UCSD-AML1 (cell line): ENCODE measurements around the gene PLD5.

Experiments used
- DNase-seq: peaks from one replicate; lab custom pipeline; 2025; ENCODE audit not compliant: unreplicated experiment; lab: John Stamatoyannopoulos, UW

The PLD5 gene

GRCh38 chr1:242524571-242525359 is at the start of gene PLD5:
Gene PLD5, minus strand, starts transcription at chr1:242524697.
- DNase-seq, result no peak

DNA sequence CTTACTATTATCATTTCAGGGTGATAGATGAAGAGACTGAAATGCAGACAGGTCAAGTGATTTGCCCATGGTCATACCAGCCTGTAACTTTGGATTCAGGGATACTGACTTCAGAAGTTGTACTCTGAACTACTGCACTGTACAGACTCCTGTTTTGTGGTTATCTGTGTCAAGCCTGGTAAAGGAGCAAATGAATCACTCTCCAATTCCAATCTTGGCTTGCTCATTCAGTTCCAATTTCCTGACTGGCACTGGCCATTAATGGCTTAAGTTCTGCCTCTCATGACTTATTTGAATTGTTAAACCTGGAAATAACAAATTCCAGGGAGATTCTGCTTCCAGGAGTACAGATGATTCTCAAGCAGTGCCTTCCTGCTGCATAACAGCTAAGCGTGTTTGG is 45.4 kb upstream of the PLD5 start:
- DNase-seq, result no peak

DNA sequence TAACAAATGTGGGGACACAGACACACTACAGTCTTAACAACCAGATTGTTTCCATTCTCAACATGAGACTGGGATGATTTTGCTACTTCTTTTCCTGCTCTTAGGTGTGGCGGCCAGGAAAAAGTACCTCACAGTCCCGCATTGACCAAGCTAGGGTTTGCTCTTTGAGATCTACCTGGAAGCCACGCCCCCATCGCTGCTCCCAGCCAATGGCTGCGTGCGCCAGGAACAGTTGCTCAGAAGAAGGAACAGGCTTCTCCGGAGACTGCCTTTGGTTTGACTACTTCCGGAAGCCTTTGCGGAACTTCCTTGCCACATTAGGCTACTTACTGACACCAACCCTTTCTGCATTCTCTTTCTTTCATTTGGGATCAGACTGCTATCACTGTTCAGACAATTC is 44.2 kb upstream of the PLD5 start:
- no peak for DNase-seq

DNA sequence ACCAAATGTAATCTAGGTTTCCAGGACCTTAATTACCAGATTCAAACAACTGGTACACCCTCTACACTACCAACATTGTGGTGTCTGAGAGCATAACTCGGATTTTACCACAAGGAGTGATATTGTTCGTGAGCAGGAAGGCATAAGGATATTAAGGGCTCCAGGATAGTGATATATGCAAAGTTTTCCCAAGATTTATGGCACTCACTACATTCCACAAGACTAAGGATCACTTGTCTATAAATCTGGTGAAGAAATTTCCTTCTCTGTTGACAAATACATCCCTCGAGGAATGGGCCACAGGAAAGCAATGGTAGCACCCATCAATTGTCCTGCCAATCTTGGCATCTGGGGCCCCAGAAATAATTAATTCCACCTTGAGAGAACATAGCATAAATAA is 43.1 kb upstream of the PLD5 start:
- DNase-seq, result no peak

DNA sequence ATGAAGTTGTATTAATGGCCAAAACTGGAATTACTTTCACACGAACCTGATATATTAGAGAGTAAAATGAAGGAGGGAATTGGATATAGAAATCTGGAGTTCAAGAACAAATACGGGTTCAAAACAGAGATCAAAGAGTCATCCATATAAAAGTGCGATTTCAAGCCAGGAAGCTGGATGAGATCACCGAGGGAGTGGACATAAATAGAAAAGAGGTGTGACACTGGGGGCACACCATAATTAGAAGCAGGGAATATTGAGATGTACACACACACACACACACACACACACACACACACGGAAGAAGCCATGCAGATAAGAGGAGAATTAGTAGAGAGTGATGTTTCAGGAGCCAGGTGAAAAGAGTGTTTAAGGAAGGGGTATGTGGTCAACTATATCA is 32.3 kb upstream of the PLD5 start:
- no peak for DNase-seq

GRCh38 chr1:242556276-242556675 is 31.8 kb upstream of the PLD5 start:
- no peak for DNase-seq

DNA sequence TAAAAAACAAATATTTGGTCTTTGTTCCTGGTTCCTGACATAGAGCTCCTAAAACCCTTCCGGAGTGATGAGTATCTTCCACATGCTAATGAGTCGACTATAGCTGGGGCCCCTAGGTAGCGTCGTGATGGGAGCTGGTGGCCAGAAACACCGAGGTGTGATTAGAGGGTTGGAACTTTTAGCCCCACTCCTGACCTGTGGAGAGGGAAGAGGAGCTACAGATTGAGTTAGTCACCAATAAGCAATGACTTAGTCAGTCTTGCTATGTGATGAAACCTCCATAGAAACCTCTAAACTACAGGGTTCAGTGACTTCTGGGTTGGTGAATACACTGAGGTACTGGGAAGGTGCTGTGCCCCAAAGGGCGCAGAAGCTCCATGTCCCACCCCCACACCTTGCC is 30.1 kb upstream of the PLD5 start:
- DNase-seq, result no peak

GRCh38 chr1:242546849-242547729 is 22.6 kb upstream of the PLD5 start:
- no peak for DNase-seq

GRCh38 chr1:242546441-242546840 is 21.9 kb upstream of the PLD5 start:
- DNase-seq, result no peak

- no peak for DNase-seq
These were observed 19.6 kb upstream of the PLD5 start for GRCh38 chr1:242544071-242544470.

DNA sequence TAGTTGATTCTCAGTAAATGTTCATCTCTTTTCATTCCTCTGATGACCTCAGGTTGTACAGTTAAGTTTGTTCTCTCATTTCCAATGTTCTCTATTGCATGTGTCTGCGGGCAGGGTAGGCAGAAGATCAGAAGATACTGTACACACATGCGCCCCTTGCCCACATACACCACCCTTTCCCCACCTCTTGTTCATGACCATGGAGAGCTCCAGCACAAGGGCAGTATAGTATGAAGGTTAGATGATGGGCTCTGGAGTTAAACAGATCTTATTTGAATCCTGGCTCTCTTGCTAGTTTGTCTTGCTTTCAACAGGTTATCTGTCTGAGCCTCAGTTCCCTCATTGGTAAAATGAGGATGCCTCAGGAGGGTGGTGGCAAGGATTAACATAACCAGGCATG is 17.8 kb upstream of the PLD5 start:
- DNase-seq, result no peak

DNA sequence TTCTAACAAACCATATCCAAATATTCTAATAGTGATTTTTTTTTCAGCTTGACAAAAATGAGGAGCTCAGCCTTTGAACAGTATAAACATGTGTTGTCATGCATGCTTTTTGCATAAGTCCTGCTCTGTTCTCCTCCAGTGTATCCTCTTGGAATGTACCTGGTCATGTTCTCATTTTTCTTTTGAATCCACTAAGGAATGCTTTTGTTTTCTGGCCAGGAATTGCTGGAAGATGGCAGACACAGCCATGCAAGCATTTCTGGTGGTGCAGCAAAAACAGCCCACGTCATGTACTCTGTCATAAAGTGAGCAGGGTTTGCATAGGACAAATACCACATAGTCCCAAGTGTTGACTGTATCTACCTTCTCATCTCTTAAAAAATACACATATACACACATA is 11.5 kb upstream of the PLD5 start:
- no peak for DNase-seq

DNA sequence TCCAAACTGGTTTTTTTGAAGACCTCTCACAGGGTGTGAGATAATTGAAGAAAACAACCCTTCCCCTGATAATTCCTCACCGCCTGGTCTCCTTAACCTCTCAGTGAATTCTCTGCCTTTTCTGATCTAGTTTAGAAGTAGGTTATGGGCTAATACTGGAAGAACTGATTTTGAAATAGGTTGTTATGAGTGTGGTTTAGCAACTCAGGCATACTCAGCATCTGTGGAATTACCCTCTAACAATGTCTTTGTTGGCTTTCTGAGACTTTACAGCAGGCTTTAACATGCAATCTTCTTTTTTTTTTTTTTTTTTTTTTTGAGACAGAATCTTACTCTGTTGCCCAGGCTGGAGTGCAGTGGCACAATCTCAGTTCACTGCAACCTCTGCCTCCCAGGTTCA is 10.3 kb upstream of the PLD5 start:
- DNase-seq, result no peak

DNA sequence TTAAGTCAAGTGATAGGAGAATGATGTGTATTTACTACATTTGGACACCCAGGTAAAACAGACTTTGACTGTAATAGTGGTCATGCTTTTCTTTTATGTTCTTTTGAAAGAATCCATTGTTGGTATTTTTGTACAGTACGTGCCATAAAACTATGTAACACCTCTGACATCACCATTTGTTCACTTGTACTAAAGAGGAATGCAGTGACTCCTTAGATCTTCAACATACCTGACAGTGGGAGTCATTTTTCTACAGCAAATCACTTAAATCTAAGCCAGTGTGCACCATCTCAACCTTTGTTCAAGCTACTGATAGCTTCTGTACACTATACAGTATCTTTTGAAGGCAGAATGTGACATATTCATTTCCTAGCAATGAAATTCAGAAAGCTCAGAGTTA is 6.3 kb upstream of the PLD5 start:
- DNase-seq, result no peak

GRCh38 chr1:242525769-242526168 is 1.3 kb upstream of the PLD5 start:
- DNase-seq, result no peak

DNA sequence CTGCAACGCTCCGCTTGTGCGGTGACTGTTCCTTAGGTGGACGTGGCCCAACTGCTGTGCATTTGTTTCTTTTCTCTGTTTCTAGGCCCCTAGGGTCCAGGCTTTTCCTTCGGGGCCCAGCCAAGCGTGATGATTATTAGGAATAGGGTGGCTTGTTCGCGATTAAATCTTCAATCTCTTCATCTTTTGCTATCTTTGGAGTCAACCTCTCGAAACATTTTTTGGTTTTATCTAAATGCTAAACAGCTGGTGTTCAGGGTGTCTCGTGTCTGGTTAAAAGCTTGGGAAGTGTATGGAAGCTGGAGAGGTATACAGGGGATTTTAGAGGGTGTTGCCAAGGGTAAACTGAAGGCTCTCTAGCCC is 844 bp upstream of the PLD5 start:
- DNase-seq, result no peak

GRCh38 chr1:242523719-242524570 is 552 bp downstream of the PLD5 start:
- no peak for DNase-seq

DNA sequence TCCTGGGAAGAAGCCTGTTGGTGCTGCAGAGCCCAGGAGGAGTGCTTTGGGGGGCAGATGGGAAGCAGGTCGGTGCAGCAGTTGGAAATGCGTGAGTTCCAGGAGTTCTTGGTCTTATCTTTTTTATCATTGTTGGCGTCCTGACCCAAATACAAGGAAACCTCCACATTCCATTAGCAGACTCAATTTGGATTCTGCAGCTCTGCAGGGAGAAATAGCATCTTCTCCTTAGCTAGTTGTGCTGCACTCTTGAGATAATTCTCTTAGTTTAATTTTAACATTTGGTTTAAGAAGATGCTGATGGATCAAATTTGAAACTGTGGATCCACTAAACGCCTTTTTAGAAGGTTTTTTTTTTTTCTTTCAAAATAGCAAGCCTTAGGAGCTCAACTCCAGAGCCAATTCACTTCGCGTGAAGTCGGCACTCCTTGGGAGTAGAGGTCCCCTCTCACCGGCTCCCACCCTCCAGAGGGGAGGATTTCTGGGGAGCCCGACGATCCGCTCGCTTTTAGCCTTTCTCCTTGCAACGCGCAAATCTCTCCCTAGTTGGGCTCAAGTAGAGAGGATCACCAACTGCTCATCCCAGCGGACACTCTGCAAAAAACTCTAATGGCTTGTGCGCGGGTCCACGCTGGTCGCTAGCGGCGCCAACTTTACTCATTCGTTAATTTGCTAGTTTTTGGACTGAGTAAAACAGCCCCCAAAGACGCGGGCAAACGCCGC is 1.3 kb downstream of the PLD5 start:
- no peak for DNase-seq

DNA sequence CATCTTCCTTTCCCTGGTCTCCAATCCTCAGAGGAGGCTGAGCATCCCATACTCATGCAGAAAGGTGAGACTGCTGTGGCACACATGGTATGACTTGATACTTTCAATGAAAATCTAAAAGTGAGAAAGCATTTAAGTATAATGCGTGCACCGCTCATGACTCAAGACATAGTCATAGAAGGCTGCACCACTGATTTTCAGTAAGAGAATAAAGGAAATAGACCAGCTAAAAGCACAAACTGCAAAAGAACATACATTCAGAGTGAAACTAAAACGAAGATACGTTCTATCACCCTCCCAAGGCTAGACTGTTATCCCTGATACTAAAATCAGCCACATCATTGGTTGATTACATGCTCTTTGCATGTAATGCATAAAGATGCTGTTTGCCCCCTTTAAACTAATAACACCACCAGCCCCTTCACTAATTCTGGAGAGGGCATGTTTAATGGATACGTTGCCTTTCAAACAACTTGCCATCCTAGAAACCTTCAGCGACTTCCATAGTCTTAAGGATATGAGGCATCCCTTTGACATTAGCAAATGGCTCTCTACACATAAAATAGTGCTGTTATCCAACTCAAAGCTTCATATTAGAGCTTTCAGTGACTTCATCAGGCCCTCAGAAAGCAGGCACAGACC is 2.1 kb downstream of the PLD5 start:
- no peak for DNase-seq

DNA sequence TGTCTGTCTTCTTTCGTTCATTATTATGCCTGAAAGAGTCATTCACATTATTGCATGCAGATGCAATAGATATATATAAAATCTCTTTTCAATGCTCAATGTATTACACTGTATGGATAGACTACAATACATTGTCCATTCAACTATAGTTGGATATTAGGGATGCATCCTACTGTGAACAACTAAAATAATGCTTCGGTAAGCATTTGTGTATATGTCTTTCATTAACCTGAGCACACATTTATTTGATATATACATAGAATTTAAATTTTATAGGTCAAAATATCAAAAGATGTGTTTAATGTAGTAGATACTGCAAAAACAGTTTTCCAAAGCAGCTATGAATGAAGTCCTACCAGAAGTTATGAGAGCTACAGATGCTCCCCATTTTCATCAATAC is 8.9 kb downstream of the PLD5 start:
- no peak for DNase-seq
